GM19023 (cell line): ENCODE data around the gene GSG1L.
"Not testable (repeated sequence)": the region's sequence is repeated elsewhere in the genome, so short reads cannot be mapped to it uniquely, and the experiment has no call there.

ENCODE experiments used
- ATAC-seq: cut with Tn5 transposase; IDR thresholded peaks from one replicate; pipeline ENCODE4 v1.9.1; 2021; ENCODE audit warnings: mild to moderate bottlenecking, moderate library complexity; ENCODE audit not compliant: unreplicated experiment

GSG1L gene

GRCh38 chr16:27985981-27986380 is 77.5 kb downstream of the GSG1L start:
- no peak for ATAC-seq

- ATAC-seq: no peak
These were observed 79.4 kb downstream of the GSG1L start for GRCh38 chr16:27984121-27984520.

GRCh38 chr16:27983244-27983643 is 80.3 kb downstream of the GSG1L start:
- ATAC-seq: no peak

- ATAC-seq: no peak
These were observed 81.3 kb downstream of the GSG1L start for GRCh38 chr16:27982184-27982583.

- no peak for ATAC-seq
These were observed 82.4 kb downstream of the GSG1L start for GRCh38 chr16:27980919-27981700.

GRCh38 chr16:27980076-27980775 is 83.3 kb downstream of the GSG1L start:
- ATAC-seq: no peak

- ATAC-seq: not testable (repeated sequence)
These were observed 83.8 kb downstream of the GSG1L start for GRCh38 chr16:27979668-27980067.

- no peak for ATAC-seq
These were observed 84.6 kb downstream of the GSG1L start for GRCh38 chr16:27978876-27979275.

GRCh38 chr16:27977966-27978365 is 85.5 kb downstream of the GSG1L start:
- no peak for ATAC-seq

GRCh38 chr16:27976990-27977389 is 86.5 kb downstream of the GSG1L start:
- no peak for ATAC-seq

GRCh38 chr16:27974896-27975540 is 88.5 kb downstream of the GSG1L start:
- ATAC-seq: no peak

- no peak for ATAC-seq
These were observed 89.8 kb downstream of the GSG1L start for GRCh38 chr16:27973678-27974077.

- no peak for ATAC-seq
These were observed 91.0 kb downstream of the GSG1L start for GRCh38 chr16:27972500-27972899.

- ATAC-seq: no peak
These were observed 93.9 kb downstream of the GSG1L start for GRCh38 chr16:27969574-27969973.

- no peak for ATAC-seq
These were observed 96.3 kb downstream of the GSG1L start for GRCh38 chr16:27967169-27967568.

- no peak for ATAC-seq
These were observed 96.8 kb downstream of the GSG1L start for GRCh38 chr16:27966756-27967155.

GRCh38 chr16:27965801-27966200 is 97.7 kb downstream of the GSG1L start:
- ATAC-seq: no peak

- ATAC-seq: no peak
These were observed 100.0 kb downstream of the GSG1L start for GRCh38 chr16:27963471-27963965.

- no peak for ATAC-seq
These were observed 101.3 kb downstream of the GSG1L start for GRCh38 chr16:27962197-27962596.

GRCh38 chr16:27961296-27961620 is 102.3 kb downstream of the GSG1L start:
- ATAC-seq: no peak

- ATAC-seq: no peak
These were observed 102.8 kb downstream of the GSG1L start for GRCh38 chr16:27960619-27961295.
